ENCODE data around the gene ZNF582.
"Not testable (repeated sequence)": the region's sequence is repeated elsewhere in the genome, so short reads cannot be mapped to it uniquely, and the experiment has no call there.

ZNF582 gene

DNA sequence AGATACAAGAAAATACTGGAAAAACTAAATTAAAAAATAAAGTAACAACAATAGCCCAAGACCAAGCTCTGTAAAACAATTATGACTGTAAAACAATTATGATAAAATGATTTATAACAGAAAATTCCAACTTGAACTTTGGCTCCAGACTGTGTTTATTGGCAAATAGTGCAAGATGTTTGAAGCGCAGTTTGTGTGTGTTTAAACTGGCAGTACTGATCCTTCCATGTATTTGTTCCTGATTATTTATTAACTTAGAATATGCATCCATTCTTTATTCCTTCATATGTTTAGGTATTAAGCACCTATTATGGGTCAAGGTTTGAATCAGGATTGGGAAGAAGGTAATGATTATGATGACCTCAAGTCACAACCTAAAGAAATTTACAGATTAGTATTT, 37.8 kb downstream of the ZNF582 start:
- in situ Hi-C loops (cut with HindIII; ENCODE audit: low sequenced_read_pairs), result no loop called here
- no peak for DNase-seq (ENCODE audit: low read depth)
- H3K4me3 ChIP-seq (ENCODE audit: low read depth, low read length), result no peak overlapping the region
- TF ChIP-seq, protein P1, sequence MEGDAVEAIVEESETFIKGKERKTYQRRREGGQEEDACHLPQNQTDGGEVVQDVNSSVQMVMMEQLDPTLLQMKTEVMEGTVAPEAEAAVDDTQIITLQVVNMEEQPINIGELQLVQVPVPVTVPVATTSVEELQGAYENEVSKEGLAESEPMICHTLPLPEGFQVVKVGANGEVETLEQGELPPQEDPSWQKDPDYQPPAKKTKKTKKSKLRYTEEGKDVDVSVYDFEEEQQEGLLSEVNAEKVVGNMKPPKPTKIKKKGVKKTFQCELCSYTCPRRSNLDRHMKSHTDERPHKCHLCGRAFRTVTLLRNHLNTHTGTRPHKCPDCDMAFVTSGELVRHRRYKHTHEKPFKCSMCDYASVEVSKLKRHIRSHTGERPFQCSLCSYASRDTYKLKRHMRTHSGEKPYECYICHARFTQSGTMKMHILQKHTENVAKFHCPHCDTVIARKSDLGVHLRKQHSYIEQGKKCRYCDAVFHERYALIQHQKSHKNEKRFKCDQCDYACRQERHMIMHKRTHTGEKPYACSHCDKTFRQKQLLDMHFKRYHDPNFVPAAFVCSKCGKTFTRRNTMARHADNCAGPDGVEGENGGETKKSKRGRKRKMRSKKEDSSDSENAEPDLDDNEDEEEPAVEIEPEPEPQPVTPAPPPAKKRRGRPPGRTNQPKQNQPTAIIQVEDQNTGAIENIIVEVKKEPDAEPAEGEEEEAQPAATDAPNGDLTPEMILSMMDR (IDR thresholded peaks at IDR 0.05; ENCODE audit: low read depth, low read length, missing control alignments), result no peak

DNA sequence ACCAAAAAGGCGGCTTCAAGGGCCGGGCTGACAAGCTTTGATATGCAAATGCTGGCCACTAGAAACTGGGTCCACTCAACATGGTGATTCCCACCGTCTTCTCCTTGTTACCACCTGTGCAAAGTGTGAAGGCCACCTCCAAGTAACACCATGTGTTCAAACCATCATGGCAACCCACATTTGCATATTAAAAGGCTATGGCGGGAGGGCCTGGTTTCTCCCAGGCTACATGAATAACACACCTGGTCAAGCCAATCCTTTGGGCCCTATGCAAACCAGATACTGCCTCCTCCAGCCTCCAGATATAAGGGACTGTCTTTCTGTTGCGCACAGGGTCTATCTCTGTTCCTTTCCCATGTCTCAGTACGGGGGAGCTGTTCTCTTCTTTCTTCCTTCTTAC, 42.1 kb downstream of the ZNF582 start:
- in situ Hi-C loops (cut with HindIII; ENCODE audit: low sequenced_read_pairs), result no loop called here
- no peak for DNase-seq (ENCODE audit: low read depth)
- H3K4me3 ChIP-seq (ENCODE audit: low read depth, low read length), result no peak overlapping the region
- TF ChIP-seq, protein P1 (IDR thresholded peaks at IDR 0.05; ENCODE audit: low read depth, low read length, missing control alignments), result no peak

DNA sequence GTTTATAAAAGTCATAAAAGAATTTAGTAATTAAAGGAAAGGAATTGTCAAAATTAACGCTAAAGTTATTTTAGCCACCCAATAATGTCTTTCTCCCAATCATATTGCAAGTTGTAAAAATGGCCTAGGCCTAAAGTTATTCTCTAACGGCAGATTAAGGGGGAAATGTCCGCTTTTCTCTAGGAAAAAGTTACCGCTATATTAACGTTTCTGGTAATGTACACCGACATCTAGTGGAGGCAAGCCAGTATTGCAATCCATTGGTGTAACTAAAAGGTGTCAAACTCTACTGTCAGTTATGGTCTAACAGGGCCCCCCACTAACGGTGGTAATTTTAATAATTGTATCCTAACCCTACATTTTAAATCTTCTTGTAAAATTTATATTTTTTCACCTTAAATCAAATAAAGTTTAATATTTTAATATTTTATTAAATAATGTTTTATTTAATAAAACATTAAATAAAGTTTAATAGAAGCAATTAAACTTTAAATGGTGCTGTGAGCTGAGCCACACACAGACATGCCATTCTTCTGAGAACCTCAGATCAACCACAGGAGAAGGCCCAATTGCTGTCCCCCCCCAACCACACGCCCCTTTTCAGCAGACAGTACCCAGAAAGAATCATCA, 42.8 kb downstream of the ZNF582 start:
- TF ChIP-seq, protein P1 (IDR thresholded peaks at IDR 0.05; ENCODE audit: low read depth, low read length, missing control alignments), result peak; percentile 83
- peak; percentile 11 for DNase-seq (ENCODE audit: low read depth)
- H3K4me3 ChIP-seq (ENCODE audit: low read depth, low read length), result no peak overlapping the region
- in situ Hi-C loops (cut with HindIII; ENCODE audit: low sequenced_read_pairs), result no loop called here

DNA sequence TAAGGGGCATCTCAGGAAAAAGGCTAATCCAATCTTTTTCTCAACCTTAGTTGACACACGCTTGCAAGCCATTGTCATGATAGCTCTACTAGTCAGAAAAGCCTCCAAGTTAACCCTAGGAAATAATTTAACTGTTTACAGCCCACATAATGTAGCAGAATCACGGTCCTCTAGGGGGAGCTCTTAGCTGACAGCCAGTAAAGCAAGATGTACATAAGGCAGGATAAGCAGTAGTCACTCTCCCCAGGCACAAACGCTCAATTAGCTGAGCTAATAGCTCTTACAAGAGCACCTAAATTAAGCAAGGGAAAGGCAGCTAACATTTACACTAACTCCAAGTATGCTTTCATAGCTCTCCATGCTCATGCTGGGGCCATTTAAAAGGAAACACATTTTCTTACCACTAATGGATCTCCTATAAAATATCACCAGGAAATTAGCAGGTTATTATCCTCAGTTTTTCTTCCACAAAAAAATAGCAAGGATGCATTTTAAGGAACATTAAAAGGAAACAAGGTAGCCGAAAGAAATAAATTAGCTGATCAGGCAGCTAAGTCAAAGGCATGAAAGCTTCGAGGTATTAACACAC, 45.0 kb downstream of the ZNF582 start:
- in situ Hi-C loops (cut with HindIII; ENCODE audit: low sequenced_read_pairs), result no loop called here

DNA sequence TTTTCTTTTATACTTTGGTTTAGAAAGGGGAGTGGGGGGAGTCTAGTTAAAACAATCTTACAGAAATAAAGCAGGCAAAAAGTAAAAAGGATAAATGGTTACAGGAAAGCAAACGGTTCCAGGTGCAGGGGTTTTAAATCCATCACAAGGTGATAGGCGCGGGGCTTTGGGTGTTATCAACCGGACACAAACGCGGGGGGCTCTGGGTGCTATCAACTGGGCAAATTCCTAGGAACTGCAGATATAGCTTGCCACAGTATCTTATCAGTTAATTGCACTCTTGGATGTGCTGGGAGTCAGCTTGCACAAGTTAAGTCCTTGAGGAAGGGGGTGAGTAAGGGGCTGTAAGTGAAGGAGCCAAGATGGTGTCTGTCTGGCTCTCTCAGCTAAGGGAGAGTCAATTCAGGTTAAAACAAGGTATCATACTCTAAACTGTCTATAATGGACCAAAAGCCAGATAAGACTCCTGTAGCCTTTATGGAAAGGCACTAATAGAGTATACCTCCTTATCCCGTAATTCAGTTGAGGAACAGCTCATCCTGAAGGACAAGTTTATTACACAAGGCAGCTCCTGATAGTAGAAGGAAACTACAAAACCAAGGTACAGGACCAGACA, 46.1 kb downstream of the ZNF582 start:
- in situ Hi-C loops (cut with HindIII; ENCODE audit: low sequenced_read_pairs), result no loop called here
- TF ChIP-seq, protein P1 (IDR thresholded peaks at IDR 0.05; ENCODE audit: low read depth, low read length, missing control alignments), result no peak
- H3K4me3 ChIP-seq (ENCODE audit: low read depth, low read length), result no peak overlapping the region
- DNase-seq (ENCODE audit: low read depth), result no peak

More for the DNA sequence above, 45.0 kb downstream of the ZNF582 start:
- DNase-seq (ENCODE audit: low read depth), result no peak
- H3K4me3 ChIP-seq (ENCODE audit: low read depth, low read length), result no peak overlapping the region
- TF ChIP-seq, protein P1 (IDR thresholded peaks at IDR 0.05; ENCODE audit: low read depth, low read length, missing control alignments), result peak; percentile 9

DNA sequence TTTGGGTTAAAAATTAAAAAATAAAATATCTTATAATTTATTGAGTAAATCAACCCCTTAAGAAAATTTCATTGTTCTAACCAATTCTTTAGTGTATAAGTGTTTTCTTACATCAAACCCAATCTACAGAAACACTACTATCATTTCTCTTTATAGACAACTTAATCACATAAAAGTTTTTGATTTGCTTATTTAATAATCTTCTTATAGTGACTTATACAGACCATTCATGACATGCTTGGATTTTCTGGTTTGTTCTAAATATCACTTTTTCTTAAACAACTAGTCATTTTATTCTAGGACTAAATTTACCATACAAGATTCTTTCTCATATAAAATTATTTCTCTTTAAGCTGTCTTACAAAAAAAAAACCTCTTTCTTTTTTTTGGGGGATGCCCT, 51.4 kb downstream of the ZNF582 start:
- no peak overlapping the region for H3K4me3 ChIP-seq (ENCODE audit: low read depth, low read length)
- in situ Hi-C loops (cut with HindIII; ENCODE audit: low sequenced_read_pairs), result no loop called here
- TF ChIP-seq, protein P1 (IDR thresholded peaks at IDR 0.05; ENCODE audit: low read depth, low read length, missing control alignments), result no peak
- no peak for DNase-seq (ENCODE audit: low read depth)

DNA sequence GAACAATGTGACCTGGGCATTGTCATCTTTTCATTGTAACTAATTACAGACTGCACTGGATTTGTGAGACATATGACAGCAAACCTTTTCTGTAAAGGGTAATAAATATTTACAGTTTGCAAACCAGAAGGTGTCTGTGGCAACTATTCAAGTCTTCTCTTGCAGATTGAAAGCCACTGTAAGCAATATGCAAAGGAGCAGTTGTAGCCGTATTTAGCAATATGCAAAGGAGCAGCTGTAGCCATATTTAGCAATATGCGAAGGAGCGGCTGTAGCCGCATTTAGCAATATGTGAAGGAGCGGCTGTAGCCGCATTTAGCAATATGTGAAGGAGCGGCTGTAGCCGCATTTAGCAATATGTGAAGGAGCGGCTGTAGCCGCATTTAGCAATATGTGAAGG, 54.3 kb downstream of the ZNF582 start:
- in situ Hi-C loops (cut with HindIII; ENCODE audit: low sequenced_read_pairs); H3K4me3 ChIP-seq (ENCODE audit: low read depth, low read length); DNase-seq (ENCODE audit: low read depth): not testable (repeated sequence)

DNA sequence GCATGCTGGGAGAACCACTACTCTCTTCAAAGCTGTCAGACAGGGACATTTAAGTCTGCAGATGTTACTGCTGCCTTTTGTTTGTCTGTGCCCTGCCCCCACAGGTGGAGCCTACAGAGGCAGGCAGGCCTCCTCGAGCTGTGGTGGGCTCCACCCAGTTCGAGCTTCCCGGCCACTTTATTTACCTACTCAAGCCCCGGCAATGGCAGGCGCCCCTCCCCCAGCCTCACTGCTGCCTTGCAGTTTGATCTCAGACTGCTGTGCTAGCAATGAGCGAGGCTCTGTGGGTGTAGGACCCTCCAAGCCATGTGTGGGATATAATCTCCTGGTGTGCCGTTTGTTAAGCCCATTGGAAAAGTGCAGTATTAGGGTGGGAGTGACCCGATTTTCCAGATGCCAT, 56.3 kb downstream of the ZNF582 start:
- DNase-seq (ENCODE audit: low read depth); H3K4me3 ChIP-seq (ENCODE audit: low read depth, low read length); in situ Hi-C loops (cut with HindIII; ENCODE audit: low sequenced_read_pairs): not testable (repeated sequence)

DNA sequence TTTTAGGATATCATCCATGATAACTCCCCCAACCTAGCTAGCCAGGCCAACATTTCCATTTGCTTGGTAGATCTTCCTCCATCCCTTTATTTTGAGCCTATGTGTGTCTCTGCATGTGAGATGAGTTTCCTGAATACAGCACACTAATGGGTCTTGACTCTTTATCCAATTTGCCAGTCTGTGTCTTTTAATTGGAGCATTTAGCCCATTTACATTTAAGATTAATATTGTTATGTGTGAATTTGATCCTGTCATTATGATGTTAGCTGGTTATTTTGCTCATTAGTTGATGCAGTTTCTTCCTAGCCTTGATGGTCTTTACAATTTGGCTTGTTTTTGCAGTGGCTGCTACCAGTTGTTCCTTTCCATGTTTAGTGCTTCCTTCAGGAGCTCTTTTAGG, 58.0 kb downstream of the ZNF582 start:
- H3K4me3 ChIP-seq (ENCODE audit: low read depth, low read length); DNase-seq (ENCODE audit: low read depth); in situ Hi-C loops (cut with HindIII; ENCODE audit: low sequenced_read_pairs): not testable (repeated sequence)

All from astrocyte of the cerebellum (primary cell).